OCI-LY7 (cell line): ENCODE measurements around the gene MYBPC1.

Experiments
- EZH2phosphoT487 ChIP-seq: fragments of 200-600 bp; sonication (generic); IDR thresholded peaks from 2 replicates; pipeline ENCODE4 v1.6.1; 2018; ENCODE audit warnings: low read depth, borderline replicate concordance, mild to moderate bottlenecking, mixed run types, antibody characterized with exemption, low read length, moderate library complexity, mixed read lengths
- TF ChIP-seq, protein P1 (sequence below): fragments of 200-600 bp; sonication (generic); conservative IDR thresholded peaks from 2 replicates; pipeline ENCODE4 v1.5.1; 2014; ENCODE audit warnings: mild to moderate bottlenecking, antibody characterized with exemption, low read length, moderate library complexity, mixed read lengths

DNA sequence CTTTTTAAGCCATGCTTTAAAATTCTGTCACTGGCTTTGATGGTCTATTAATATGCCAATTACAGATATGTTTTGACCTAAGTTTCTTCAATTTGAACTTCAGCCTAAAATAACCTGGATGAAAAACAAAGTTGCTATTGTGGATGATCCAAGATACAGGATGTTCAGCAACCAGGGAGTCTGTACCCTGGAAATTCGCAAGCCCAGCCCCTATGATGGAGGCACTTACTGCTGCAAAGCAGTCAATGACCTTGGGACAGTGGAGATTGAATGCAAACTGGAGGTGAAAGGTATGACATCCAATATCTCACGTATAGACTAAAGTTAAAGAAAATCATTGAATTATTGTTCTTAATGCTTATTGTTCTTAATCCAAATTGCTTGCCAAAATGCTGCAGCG lies 85.5 kb downstream of the MYBPC1 start:
- TF ChIP-seq, protein P1, sequence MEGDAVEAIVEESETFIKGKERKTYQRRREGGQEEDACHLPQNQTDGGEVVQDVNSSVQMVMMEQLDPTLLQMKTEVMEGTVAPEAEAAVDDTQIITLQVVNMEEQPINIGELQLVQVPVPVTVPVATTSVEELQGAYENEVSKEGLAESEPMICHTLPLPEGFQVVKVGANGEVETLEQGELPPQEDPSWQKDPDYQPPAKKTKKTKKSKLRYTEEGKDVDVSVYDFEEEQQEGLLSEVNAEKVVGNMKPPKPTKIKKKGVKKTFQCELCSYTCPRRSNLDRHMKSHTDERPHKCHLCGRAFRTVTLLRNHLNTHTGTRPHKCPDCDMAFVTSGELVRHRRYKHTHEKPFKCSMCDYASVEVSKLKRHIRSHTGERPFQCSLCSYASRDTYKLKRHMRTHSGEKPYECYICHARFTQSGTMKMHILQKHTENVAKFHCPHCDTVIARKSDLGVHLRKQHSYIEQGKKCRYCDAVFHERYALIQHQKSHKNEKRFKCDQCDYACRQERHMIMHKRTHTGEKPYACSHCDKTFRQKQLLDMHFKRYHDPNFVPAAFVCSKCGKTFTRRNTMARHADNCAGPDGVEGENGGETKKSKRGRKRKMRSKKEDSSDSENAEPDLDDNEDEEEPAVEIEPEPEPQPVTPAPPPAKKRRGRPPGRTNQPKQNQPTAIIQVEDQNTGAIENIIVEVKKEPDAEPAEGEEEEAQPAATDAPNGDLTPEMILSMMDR, result no peak
- TF ChIP-seq EZH2phosphoT487, result no peak
